Gastroesophageal sphincter (tissue), 3 donors: ENCODE data around the gene EIF3B.

ENCODE experiments used
- POLR2A ChIP-seq, 2 donors: fragments of 450-650 bp; IDR thresholded peaks; one replicate each; pipeline ENCODE4 v1.6.1; 2017; ENCODE audit warnings: antibody characterized with exemption in 2 of 2, mild to moderate bottlenecking in 2 of 2, moderate library complexity in 1 of 2
- POLR2AphosphoS5 ChIP-seq: sonication (generic); formaldehyde crosslinking; IDR thresholded peaks from one replicate; pipeline ENCODE4 v1.6.1; 2017; ENCODE audit warnings: antibody characterized with exemption
- TF ChIP-seq, protein P1 (sequence below), 4 experiments: fragments of 200-600 bp in 2 of 4; fragments of 450-650 bp in 2 of 4; sonication (generic) in 1 of 4; IDR thresholded peaks; one replicate each; pipeline ENCODE4 v1.5.1; 2017 to 2019; ENCODE audit warnings: antibody characterized with exemption in 4 of 4, mild to moderate bottlenecking in 2 of 4, moderate library complexity in 2 of 4

GRCh38 chr7:2369139-2369538 lies 14.5 kb downstream of the EIF3B start:
- TF ChIP-seq, protein P1, sequence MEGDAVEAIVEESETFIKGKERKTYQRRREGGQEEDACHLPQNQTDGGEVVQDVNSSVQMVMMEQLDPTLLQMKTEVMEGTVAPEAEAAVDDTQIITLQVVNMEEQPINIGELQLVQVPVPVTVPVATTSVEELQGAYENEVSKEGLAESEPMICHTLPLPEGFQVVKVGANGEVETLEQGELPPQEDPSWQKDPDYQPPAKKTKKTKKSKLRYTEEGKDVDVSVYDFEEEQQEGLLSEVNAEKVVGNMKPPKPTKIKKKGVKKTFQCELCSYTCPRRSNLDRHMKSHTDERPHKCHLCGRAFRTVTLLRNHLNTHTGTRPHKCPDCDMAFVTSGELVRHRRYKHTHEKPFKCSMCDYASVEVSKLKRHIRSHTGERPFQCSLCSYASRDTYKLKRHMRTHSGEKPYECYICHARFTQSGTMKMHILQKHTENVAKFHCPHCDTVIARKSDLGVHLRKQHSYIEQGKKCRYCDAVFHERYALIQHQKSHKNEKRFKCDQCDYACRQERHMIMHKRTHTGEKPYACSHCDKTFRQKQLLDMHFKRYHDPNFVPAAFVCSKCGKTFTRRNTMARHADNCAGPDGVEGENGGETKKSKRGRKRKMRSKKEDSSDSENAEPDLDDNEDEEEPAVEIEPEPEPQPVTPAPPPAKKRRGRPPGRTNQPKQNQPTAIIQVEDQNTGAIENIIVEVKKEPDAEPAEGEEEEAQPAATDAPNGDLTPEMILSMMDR (IDR thresholded peaks at IDR 0.05) = no peak
- no peak for TF ChIP-seq POLR2A (IDR thresholded peaks at IDR 0.05)
- no peak for TF ChIP-seq POLR2AphosphoS5
